Immature natural killer cell (primary cell): ENCODE results near the gene CAPRIN1. TPM values are rescaled to one million over a fixed set of nuclear protein-coding genes. Genes with fewer than 3 reads are reported as not detected.
"Not testable (repeated sequence)": the region's sequence is repeated elsewhere in the genome, so short reads cannot be mapped to it uniquely, and the experiment has no call there.

Experiments
- DNase-seq, 3 donors: peaks; one replicate each; pipeline ENCODE4 v3.0.0; 2022; ENCODE audit warnings: mixed read lengths in 1 of 3
- H3K27ac Mint-ChIP-seq, 6 donors: one replicate each; pipeline ENCODE4 v1.8.0; 2020; ENCODE audit warnings: mixed read lengths in 6 of 6, mild to moderate bottlenecking in 5 of 6, inconsistent platforms in 4 of 6, moderate library complexity in 3 of 6
- H3K27me3 Mint-ChIP-seq, 3 donors: one replicate each; pipeline ENCODE4 v1.8.0; 2020 to 2021; ENCODE audit warnings: low read depth in 3 of 3, mild to moderate bottlenecking in 3 of 3, mixed read lengths in 3 of 3, moderate library complexity in 3 of 3, inconsistent platforms in 1 of 3
- H3K36me3 Mint-ChIP-seq, 3 donors: one replicate each; pipeline ENCODE4 v1.8.0; 2020; ENCODE audit warnings: mixed read lengths in 3 of 3, inconsistent platforms in 2 of 3, mild to moderate bottlenecking in 2 of 3
- H3K4me1 Mint-ChIP-seq, 2 donors: one replicate each; pipeline ENCODE4 v1.8.0; 2020; ENCODE audit warnings: inconsistent platforms in 2 of 2, mild to moderate bottlenecking in 2 of 2, mixed read lengths in 2 of 2, moderate library complexity in 1 of 2
- H3K4me3 Mint-ChIP-seq, 5 donors: one replicate each; pipeline ENCODE4 v1.8.0; 2020; ENCODE audit warnings: mild to moderate bottlenecking in 5 of 5, mixed read lengths in 5 of 5, inconsistent platforms in 3 of 5, moderate library complexity in 3 of 5
- H3K9me3 Mint-ChIP-seq, 6 donors: one replicate each; pipeline ENCODE4 v1.8.0; 2020; ENCODE audit warnings: mild to moderate bottlenecking in 6 of 6, mixed read lengths in 6 of 6, inconsistent platforms in 4 of 6, moderate library complexity in 3 of 6
- polyA plus RNA-seq, 3 donors: library from polyadenylated mRNA; unstranded; fragments of 300-500 nt; fragmentation: Illumina TruSeq; gene quantifications; one replicate each; pipeline ENCODE4 v1.2.3, GENCODE V29; 2021

The CAPRIN1 gene
- polyA plus RNA-seq, 3 donors from 2014 or later = 27.8 to 71.2 (median 43.3) TPM

GRCh38 chr11:34075178-34075820 lies 23.8 kb downstream of the CAPRIN1 start:
- no peak for DNase-seq
- H3K4me3 Mint-ChIP-seq = no peak overlapping the region
- H3K27ac Mint-ChIP-seq = peak overlapping the region in 4 of 6 donors; percentile 11 to 75 (median 19)
- peaks cover 0 to 1% (median 0%) of the 10 kb centered on the region in 3 donors for H3K27me3 Mint-ChIP-seq
- H3K36me3 Mint-ChIP-seq = peaks cover 16 to 34% (median 20%) of the 10 kb centered on the region in 3 donors
- peaks cover 33 to 72% of the 10 kb centered on the region in 2 donors for H3K4me1 Mint-ChIP-seq
- H3K9me3 Mint-ChIP-seq = no peaks in the 10 kb centered on the region

GRCh38 chr11:34080609-34081008 lies 29.1 kb downstream of the CAPRIN1 start:
- no peak for DNase-seq
- H3K27me3 Mint-ChIP-seq = peaks cover 0 to 1% (median 0%) of the 10 kb centered on the region in 3 donors
- H3K4me3 Mint-ChIP-seq = no peak overlapping the region
- no peaks in the 10 kb centered on the region for H3K9me3 Mint-ChIP-seq
- no peak overlapping the region for H3K27ac Mint-ChIP-seq
- H3K4me1 Mint-ChIP-seq = peaks cover 6 to 42% of the 10 kb centered on the region in 2 donors
- peaks cover 24 to 58% (median 38%) of the 10 kb centered on the region in 3 donors for H3K36me3 Mint-ChIP-seq

DNA sequence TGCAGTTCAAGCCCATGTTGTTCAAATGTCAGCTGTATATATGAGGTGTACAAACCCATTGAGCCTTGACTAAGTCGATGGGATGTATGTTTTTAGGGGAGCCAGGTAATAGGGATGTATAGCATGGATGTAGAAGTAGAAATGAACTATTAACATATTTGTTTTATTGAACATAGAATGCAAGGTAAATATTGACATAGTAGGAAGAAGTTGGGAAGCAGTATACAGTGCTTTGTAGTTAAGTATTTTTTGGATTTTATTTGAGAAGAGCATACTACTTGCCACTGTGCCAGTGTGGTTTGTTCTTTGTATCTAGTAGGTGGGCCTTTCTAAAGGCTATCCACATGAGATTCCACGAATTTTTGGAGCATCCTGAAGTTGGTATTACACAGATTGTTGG lies 33.1 kb downstream of the CAPRIN1 start:
- no peak overlapping the region for H3K4me3 Mint-ChIP-seq
- H3K27ac Mint-ChIP-seq = peak overlapping the region in 4 of 6 donors; percentile 0 to 88 (median 39)
- DNase-seq = no peak
- H3K27me3 Mint-ChIP-seq = peaks cover 0 to 3% (median 0%) of the 10 kb centered on the region in 3 donors
- H3K4me1 Mint-ChIP-seq = peaks cover 4 to 33% of the 10 kb centered on the region in 2 donors
- H3K9me3 Mint-ChIP-seq = no peaks in the 10 kb centered on the region
- H3K36me3 Mint-ChIP-seq = peaks cover 8 to 58% (median 32%) of the 10 kb centered on the region in 3 donors

- Mint-ChIP-seq H3K4me1 (peaks cover 4 to 33% of the 10 kb centered on the region in 2 donors), H3K9me3 (no peaks in the 10 kb centered on the region), H3K36me3 (peaks cover 17 to 65% (median 38%) of the 10 kb centered on the region in 3 donors), H3K27me3 (peaks cover 0 to 2% (median 0%) of the 10 kb centered on the region in 3 donors), H3K4me3 (peak overlapping the region in 2 of 5 donors; percentile 40 to 55), H3K27ac (peak overlapping the region in 3 of 6 donors; percentile 17 to 73 (median 53))
- peak in 1 of 3 donors; percentile 19 for DNase-seq
Observed at GRCh38 chr11:34086554-34087283, 35.2 kb downstream of the CAPRIN1 start.

DNA sequence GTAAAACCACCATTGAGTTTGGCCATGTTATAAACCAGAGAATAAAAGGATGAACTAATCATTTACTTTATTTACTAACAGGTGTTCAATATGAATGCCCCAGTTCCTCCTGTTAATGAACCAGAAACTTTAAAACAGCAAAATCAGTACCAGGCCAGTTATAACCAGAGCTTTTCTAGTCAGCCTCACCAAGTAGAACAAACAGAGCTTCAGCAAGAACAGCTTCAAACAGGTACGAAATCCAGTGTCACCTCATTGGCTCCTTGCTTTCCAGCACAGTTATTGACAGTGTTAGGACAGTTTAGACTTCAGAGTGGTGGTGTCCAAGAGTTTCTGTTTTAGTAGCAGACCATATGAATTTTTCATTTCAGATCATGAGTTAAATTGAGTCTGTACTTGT lies 40.3 kb downstream of the CAPRIN1 start:
- Mint-ChIP-seq H3K9me3 (no peaks in the 10 kb centered on the region), H3K4me3 (no peak overlapping the region), H3K36me3 (peaks cover 19 to 55% (median 21%) of the 10 kb centered on the region in 3 donors), H3K4me1 (peaks cover 1 to 12% of the 10 kb centered on the region in 2 donors), H3K27ac (peak overlapping the region in 4 of 6 donors; percentile 4 to 66 (median 34)), H3K27me3 (peaks cover 0 to 2% (median 0%) of the 10 kb centered on the region in 3 donors)
- no peak for DNase-seq

DNA sequence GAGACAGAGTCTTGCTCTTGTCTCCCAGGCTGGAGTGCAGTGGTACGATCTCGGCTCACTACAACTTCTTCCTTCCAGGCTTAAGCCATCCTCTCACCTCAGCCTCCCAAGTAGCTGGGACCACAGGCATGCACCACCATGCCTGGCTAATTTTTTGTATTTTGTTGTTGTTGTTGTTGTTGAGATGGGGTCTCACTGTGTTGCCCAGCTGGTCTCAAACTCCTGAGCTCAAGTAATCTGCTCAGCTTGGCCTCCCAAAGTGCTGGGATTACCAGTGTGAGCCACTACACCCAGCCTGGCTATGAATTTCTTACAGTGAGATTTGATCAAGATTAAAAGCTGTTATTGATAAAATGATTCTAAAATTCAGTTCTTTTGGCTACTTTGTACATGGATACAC lies 43.4 kb downstream of the CAPRIN1 start:
- H3K9me3 Mint-ChIP-seq, DNase-seq, H3K4me1 Mint-ChIP-seq, H3K27me3 Mint-ChIP-seq, H3K4me3 Mint-ChIP-seq: not testable (repeated sequence)
- Mint-ChIP-seq H3K27ac (peak overlapping the region in 1 of 6 donors; percentile 11), H3K36me3 (peaks cover 28 to 56% (median 29%) of the 10 kb centered on the region in 3 donors)

DNA sequence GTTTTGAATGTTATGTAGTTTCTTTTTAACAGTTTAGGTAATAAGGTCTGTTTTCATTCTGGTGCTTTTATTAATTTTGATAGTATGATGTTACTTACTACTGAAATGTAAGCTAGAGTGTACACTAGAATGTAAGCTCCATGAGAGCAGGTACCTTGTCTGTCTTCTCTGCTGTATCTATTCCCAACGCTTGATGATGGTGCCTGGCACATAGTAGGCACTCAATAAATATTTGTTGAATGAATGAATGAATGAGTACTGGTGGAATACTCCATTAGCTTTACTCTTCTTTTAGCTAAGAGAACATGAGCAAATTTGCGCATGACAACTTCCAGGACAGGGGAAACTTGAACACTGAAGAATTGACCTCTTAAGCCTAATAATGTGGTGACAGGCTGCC lies 47.3 kb downstream of the CAPRIN1 start:
- no peaks in the 10 kb centered on the region for H3K9me3 Mint-ChIP-seq
- peaks cover 15 to 27% (median 18%) of the 10 kb centered on the region in 3 donors for H3K36me3 Mint-ChIP-seq
- peaks cover 0 to 5% (median under 1%) of the 10 kb centered on the region in 3 donors for H3K27me3 Mint-ChIP-seq
- no peak overlapping the region for H3K4me3 Mint-ChIP-seq
- DNase-seq = no peak
- H3K4me1 Mint-ChIP-seq = peaks cover 0 to 14% of the 10 kb centered on the region in 2 donors
- H3K27ac Mint-ChIP-seq = peak overlapping the region in 1 of 6 donors; percentile 39

- Mint-ChIP-seq H3K36me3 (peaks cover 3 to 12% (median 8%) of the 10 kb centered on the region in 3 donors), H3K27me3 (peaks cover 11 to 22% (median 17%) of the 10 kb centered on the region in 3 donors)
Observed at GRCh38 chr11:34104680-34105078, 53.1 kb downstream of the CAPRIN1 start.

DNA sequence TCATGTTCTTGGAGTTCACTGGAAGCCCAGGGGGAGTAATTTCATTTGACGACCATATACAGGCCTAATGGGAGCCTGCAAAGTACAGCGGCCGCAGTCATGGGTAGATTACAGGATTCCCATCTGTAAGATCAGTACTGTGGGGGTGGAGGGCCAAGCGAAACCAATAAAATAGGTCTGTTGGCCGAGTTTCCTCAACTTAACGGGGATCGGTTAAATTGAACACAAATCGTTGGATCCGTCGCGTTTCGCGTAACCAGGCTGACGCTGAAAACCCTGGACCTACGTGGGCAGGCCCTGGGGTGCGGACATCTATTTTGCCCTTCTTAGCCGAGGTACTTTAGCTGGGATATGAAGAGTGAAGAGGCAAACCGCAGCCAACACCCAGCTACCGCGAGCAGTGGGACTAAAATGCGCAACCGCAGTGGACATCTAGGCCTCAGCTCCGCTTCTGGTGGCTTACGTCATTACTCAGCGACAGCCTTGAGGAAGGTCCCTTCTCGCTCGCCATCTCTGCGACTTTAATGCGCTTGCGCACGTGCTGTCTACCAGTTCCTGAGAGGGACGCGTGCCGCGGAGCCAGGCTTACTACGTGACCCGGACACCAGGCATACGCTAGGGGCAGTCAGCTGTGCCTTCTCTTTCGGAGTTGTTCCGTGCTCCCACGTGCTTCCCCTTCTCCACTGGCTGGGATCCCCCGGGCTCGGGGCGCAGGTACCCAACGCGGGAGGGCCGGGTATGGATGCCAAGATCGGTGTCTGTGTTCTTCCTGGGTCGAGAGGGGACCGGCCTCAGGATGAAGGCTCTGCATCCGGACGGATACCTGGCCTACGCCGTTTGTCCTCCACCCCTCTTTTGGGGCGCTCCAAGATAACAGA lies 53.8 kb downstream of the CAPRIN1 start, which contains the start of gene NAT10:
Gene NAT10, plus strand, starts transcription at position 551 of the 878 bp plus-strand sequence. CDS start 2,597 bp downstream, outside the sequence.
- Mint-ChIP-seq H3K9me3 (no peaks in the 10 kb centered on the region), H3K4me3 (peak within 1 kb of the TSS; percentile 95 to 98 (median 97)), H3K36me3 (peaks cover 3 to 14% (median 12%) of the 10 kb centered on the region in 3 donors), H3K27ac (peak within 1 kb of the TSS; percentile 98 to 99 (median 98)), H3K27me3 (peaks cover 11 to 22% (median 17%) of the 10 kb centered on the region in 3 donors), H3K4me1 (peaks cover 34 to 50% of the 10 kb centered on the region in 2 donors)
- DNase-seq = peak; percentile 97 to 98 (median 98)

More at GRCh38 chr11:34104680-34105078, 53.1 kb downstream of the CAPRIN1 start:
- DNase-seq = no peak
- peak overlapping the region; percentile 98 to 99 (median 98) for H3K27ac Mint-ChIP-seq
- H3K4me1 Mint-ChIP-seq = peaks cover 34 to 50% of the 10 kb centered on the region in 2 donors
- no peaks in the 10 kb centered on the region for H3K9me3 Mint-ChIP-seq
- H3K4me3 Mint-ChIP-seq = peak overlapping the region; percentile 95 to 98 (median 97)

DNA sequence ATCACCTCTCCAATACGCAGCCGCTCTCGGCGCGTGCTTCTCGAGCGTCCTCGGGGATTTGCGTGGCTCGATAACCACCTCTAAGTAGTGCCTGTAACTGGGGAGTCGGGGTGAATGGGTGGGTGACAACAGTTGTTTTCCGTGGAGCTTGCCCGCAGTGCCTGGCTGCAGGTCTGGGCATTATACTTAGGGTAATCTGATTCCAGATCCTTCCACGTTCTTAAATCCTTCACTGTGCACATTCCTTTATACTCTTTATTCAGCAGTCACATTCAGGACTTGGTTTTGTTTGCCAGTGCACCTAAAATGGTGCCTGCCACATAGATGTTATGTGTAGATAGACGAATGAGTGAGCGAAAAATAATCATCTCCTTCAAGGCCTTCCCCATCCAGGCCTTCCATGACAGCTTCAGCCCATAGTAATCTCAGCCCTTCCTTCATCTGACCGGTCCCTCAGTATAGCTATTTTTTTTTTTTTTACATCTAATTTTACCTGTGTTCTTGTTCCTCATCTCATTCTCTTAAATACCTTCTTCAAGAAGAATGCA lies 54.5 kb downstream of the CAPRIN1 start:
- Mint-ChIP-seq H3K4me3 (peak overlapping the region; percentile 95 to 98 (median 97)), H3K36me3 (peaks cover 3 to 17% (median 12%) of the 10 kb centered on the region in 3 donors), H3K27me3 (peaks cover 11 to 22% (median 17%) of the 10 kb centered on the region in 3 donors), H3K27ac (peak overlapping the region; percentile 98 to 99 (median 98)), H3K9me3 (no peaks in the 10 kb centered on the region), H3K4me1 (peaks cover 34 to 50% of the 10 kb centered on the region in 2 donors)
- no peak for DNase-seq

- H3K27ac Mint-ChIP-seq = no peak overlapping the region
- no peak for DNase-seq
Observed at GRCh38 chr11:34111722-34112270, 60.3 kb downstream of the CAPRIN1 start.

DNA sequence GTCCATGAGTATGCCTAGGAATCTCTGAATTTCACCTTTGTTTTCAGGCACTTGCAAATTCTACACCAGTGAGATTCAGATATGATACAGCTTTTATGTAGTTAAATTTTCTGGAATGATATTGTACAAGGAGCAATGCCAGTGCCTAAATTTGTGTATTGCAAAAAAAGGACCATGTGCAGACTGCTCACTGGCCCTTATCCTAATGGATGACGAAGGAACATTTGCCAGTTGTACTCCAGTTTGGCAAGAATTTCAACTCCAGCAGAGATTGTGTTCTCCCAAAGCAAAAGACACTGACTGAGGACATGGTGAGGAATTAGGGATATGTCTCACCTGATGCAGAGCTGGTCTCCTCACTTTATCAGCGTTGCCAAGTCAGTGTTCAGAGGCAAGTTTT lies 62.5 kb downstream of the CAPRIN1 start:
- no peak for DNase-seq
- Mint-ChIP-seq H3K4me3 (no peak overlapping the region), H3K36me3 (peaks cover 36 to 70% (median 53%) of the 10 kb centered on the region in 3 donors), H3K27ac (no peak overlapping the region), H3K27me3 (peaks cover 0 to 2% (median 0%) of the 10 kb centered on the region in 3 donors), H3K4me1 (peaks cover 1 to 7% of the 10 kb centered on the region in 2 donors), H3K9me3 (peaks cover 0 to 2% (median 0%) of the 10 kb centered on the region in 6 donors)

More at GRCh38 chr11:34111722-34112270, 60.3 kb downstream of the CAPRIN1 start:
- Mint-ChIP-seq H3K36me3 (peaks cover 28 to 54% (median 43%) of the 10 kb centered on the region in 3 donors), H3K4me1 (peaks cover 10 to 15% of the 10 kb centered on the region in 2 donors), H3K27me3 (peaks cover 0 to 2% (median 0%) of the 10 kb centered on the region in 3 donors), H3K4me3 (no peak overlapping the region), H3K9me3 (no peaks in the 10 kb centered on the region)
